IPS-18c (cell line): ENCODE data around the gene MSX2.
A peak's percentile ranks its signal among the peaks of the same experiment; 100 is the strongest.

Experiments
- H3K4me3 ChIP-seq: 2 replicates; pipeline ENCODE4 v1.7.0; 2013; ENCODE audit warnings: low read depth, mild to moderate bottlenecking, low read length, moderate library complexity; ENCODE audit not compliant: insufficient read depth
- H3K9me3 ChIP-seq: one replicate; pipeline ENCODE4 v1.6.1; 2013; ENCODE audit warnings: mild to moderate bottlenecking, low read length, moderate library complexity; ENCODE audit not compliant: control insufficient read depth, insufficient read depth

Gene MSX2

DNA sequence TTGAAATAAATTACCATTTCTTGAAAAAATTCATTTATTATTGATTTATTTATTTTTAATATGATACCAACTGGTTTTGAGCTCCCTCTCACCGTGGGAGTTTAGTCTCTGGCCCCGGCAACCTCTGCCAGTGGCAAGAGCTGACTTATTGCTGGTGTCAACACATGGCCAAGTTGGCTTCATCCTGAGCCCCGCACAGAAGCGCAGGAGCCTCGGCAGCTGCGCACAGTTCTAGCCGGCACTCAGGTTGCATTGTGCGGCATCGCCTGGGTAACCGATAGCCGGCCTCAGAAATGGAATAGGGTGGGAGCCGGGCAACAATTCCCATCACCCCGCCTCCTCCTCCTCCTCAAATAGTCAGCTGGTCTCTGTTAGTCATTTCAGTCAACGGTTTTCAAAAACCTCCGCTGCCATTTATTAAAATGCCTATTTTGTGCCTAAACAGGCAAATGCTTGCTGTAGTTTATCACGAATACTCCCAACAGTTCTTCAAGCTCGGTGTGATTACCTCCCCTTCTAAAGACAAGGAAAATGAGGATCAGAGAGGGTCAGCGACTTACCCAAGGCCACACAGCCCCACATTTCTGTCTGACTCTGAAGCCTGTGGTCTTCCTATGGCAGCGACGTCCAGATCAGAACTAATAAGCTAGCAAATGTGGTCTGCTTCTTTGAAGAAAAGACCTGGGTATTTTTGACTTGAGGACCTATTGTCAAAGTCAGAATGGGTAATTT, 15.7 kb upstream of the MSX2 start:
- Histone ChIP-seq H3K9me3 (no peaks in the 10 kb centered on the region), H3K4me3 (no peak overlapping the region)

- Histone ChIP-seq H3K9me3 (no peaks in the 10 kb centered on the region), H3K4me3 (no peak overlapping the region)
These were observed 9.6 kb upstream of the MSX2 start for GRCh38 chr5:174714751-174715150.

GRCh38 chr5:174715804-174716203, 8.6 kb upstream of the MSX2 start:
- no peak overlapping the region for H3K4me3 ChIP-seq

GRCh38 chr5:174717826-174718455, 6.4 kb upstream of the MSX2 start:
- Histone ChIP-seq H3K9me3 (no peaks in the 10 kb centered on the region), H3K4me3 (no peak overlapping the region)

More at GRCh38 chr5:174715804-174716203, 8.6 kb upstream of the MSX2 start:
- no peaks in the 10 kb centered on the region for H3K9me3 ChIP-seq

- H3K9me3 ChIP-seq, result no peaks in the 10 kb centered on the region
- H3K4me3 ChIP-seq, result no peak overlapping the region
These were observed 5.3 kb upstream of the MSX2 start for GRCh38 chr5:174718880-174719610.

GRCh38 chr5:174719793-174720611, 4.4 kb upstream of the MSX2 start:
- no peaks in the 10 kb centered on the region for H3K9me3 ChIP-seq
- H3K4me3 ChIP-seq, result peak overlapping the region; percentile 38; the same call in 1 of the 2 replicates

GRCh38 chr5:174720612-174721529, 3.5 kb upstream of the MSX2 start:
- Histone ChIP-seq H3K9me3 (no peaks in the 10 kb centered on the region), H3K4me3 (peak overlapping the region; percentile 40)

DNA sequence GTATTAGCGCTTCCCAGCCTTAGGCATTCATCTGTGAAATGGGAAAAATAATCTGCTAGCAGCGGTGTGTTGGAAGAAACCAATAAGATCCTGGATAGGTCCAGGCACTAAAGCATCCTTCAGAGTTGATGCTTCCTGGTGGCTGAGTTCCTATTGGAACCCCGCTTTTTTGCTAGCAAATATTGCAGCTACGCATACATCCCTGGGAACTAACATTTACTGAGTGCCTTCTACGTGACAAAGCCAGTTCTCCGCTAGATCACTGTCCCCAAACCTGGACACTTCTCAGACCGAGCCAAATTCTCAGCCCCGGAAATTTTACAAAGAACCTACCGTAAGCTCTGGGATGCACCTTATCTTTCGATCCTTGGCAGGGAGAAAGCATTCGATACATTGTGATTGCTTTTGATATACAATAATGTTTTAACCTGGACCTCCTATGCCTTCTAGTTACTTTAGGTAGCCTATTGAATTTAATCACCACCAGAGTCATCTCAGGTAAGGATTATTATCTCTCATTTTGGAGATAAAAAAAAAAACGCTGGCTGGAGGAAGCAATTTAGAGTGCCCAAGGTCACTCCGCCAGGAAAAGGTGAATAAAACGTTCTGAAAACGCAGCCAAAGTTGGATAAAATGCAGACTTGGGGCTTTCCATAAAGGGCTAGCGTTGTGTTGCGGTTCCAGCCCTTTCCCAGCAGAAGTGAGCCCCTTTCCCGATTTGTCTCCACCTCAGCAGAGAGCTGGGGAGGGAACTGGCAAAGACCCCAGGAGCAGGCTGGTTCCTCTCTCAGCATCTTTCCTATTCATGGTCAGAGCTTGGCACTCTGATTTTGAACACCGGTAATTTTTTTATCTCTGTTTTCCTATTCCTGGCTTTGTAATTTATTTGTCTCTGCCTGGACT, 2.6 kb upstream of the MSX2 start:
- Histone ChIP-seq H3K4me3 (peak overlapping the region; percentile 40; the same call in 1 of the 2 replicates), H3K9me3 (no peaks in the 10 kb centered on the region)

DNA sequence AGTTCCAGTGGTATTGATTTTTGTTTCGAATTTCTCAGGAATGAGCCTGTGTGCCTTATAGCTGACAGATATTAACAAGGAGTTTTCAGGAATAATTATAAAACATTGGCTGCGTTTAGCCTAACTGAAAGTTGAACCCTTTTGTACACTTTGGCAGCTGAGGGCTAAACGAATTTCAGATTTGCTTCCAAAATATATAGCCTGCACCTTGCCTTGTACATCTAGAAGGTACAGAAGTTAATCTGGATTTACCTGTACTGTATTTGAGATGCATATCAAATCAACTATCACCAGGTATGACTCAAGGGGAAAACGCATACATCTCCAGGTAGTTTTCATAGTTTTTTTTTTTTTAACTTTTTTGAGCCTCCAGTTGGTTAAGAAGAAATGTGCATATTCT, 1.9 kb upstream of the MSX2 start:
- no peaks in the 10 kb centered on the region for H3K9me3 ChIP-seq
- H3K4me3 ChIP-seq, result no peak overlapping the region

DNA sequence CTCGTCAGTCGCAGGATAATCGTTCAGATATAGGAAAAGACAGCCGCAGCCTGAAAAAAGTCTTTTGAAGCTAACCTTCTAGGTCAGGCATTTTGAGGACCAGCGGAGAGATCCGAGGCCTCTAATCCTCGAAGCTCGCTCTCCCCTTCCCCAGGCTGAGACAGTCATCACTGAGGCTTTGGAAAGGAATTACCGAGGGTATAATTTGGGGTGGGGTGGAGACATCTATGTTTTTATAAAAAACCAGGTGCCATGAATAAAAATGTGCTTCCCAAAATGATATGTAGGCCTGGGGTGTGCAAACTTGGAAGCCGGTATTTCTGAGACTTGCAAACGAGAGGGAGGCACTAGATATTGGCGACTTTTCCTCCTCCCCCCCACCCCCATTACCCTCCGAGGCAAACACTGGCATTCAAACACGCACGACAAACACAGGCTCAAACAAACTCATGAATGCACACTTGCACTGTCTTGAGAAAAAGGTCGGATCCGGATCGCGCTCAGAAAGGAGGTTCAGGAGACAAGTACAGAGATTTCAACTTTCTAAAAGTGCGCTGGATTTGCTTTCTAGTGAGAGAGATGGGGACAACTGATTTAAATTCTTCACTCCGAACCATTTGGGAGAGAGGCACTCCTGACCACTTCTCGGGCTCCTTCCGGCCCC, 935 bp upstream of the MSX2 start:
- Histone ChIP-seq H3K4me3 (peak overlapping the region; percentile 52; the same call in 1 of the 2 replicates), H3K9me3 (no peaks in the 10 kb centered on the region)

- Histone ChIP-seq H3K4me3 (peak overlapping the region; percentile 52; the same call in 1 of the 2 replicates), H3K9me3 (no peaks in the 10 kb centered on the region)
These were observed 351 bp upstream of the MSX2 start for GRCh38 chr5:174723979-174724483.

- peak overlapping the region; percentile 75 for H3K4me3 ChIP-seq
- no peaks in the 10 kb centered on the region for H3K9me3 ChIP-seq
These were observed 1.0 kb downstream of the MSX2 start for GRCh38 chr5:174725261-174725990.

DNA sequence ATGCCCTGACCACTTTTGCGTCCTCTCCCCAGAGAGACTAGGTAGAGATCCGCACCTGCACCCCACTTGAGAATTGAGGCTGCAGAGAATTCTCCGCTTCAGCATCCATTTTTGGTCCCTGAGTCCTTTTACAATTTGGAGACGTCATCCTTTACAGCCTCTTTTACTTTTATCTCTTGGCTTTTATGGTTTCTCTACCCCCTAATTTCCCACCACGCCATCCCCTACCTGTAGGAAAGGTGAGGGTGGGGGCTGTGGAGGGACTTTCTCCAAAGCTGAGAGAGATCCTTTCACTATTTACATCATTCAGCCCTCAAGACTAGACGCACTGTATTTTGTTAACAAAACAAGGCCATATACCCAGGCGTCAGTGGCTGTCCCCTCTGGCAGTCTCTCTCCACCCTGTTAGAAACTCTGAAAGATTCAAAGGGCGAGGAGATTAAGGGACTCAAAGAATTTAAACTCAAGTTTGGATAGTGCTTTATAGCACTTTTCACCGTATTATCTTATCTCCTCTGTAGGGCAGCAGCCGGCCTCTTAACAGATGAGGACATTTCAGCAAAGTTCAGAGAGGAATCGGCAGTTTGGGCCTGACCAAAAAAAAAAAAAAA, 1.7 kb downstream of the MSX2 start:
- Histone ChIP-seq H3K9me3 (no peaks in the 10 kb centered on the region), H3K4me3 (peak overlapping the region; percentile 75; the same call in 1 of the 2 replicates)
